HEK293 (cell line): Measurements from ENCODE around the gene PCDH1.

Experiments
- BCL11B ChIP-seq: fragments of 450-650 bp; formaldehyde crosslinking; IDR thresholded peaks from 2 replicates; pipeline ENCODE4 v1.5.1; 2016; ENCODE audit warnings: low read depth, missing biosample characterization, missing genetic modification characterization
- HIC1 ChIP-seq: fragments of 450-650 bp; formaldehyde crosslinking; IDR thresholded peaks from 2 replicates; pipeline ENCODE4 v1.5.1; 2016; ENCODE audit warnings: missing biosample characterization, missing genetic modification characterization
- HOXA7 ChIP-seq: sonication (generic); formaldehyde crosslinking; IDR thresholded peaks from 2 replicates; pipeline ENCODE4 v1.8.1; 2022; ENCODE audit warnings: missing genetic modification reagents, borderline replicate concordance
- KLF7 ChIP-seq: fragments of 450-650 bp; formaldehyde crosslinking; IDR thresholded peaks from 2 replicates; pipeline ENCODE4 v1.5.1; 2016; ENCODE audit warnings: missing biosample characterization, missing genetic modification characterization, borderline replicate concordance
- PRDM6 ChIP-seq: fragments of 450-650 bp; formaldehyde crosslinking; IDR thresholded peaks from 2 replicates; pipeline ENCODE4 v1.5.1; 2017; ENCODE audit warnings: missing biosample characterization, missing genetic modification characterization
- SETDB1 ChIP-seq: IDR thresholded peaks from one replicate; pipeline ENCODE4 v1.6.1; 2017; ENCODE audit warnings: mild to moderate bottlenecking, low read length, moderate library complexity, mixed read lengths; ENCODE audit not compliant: insufficient read length
- SP3 ChIP-seq: fragments of 450-650 bp; formaldehyde crosslinking; IDR thresholded peaks from 2 replicates; pipeline ENCODE4 v1.5.1; 2016; ENCODE audit warnings: missing biosample characterization, missing genetic modification characterization
- ZBTB20 ChIP-seq: fragments of 450-650 bp; formaldehyde crosslinking; IDR thresholded peaks from 2 replicates; pipeline ENCODE4 v1.5.1; 2016; ENCODE audit warnings: missing biosample characterization, missing genetic modification characterization
- ZBTB26 ChIP-seq: fragments of 450-650 bp; formaldehyde crosslinking; optimal IDR thresholded peaks from 2 replicates; pipeline ENCODE3; 2016; ENCODE audit warnings: missing biosample characterization, mild to moderate bottlenecking, missing genetic modification characterization
- ZNF121 ChIP-seq: fragments of 450-650 bp; formaldehyde crosslinking; IDR thresholded peaks from 2 replicates; pipeline ENCODE4 v1.5.1; 2016; ENCODE audit warnings: missing biosample characterization, missing genetic modification characterization
- ZNF140 ChIP-seq: fragments of 450-650 bp; formaldehyde crosslinking; IDR thresholded peaks from 2 replicates; pipeline ENCODE4 v1.5.1; 2016; ENCODE audit warnings: missing biosample characterization, missing genetic modification characterization
- ZNF146 ChIP-seq: fragments of 450-650 bp; formaldehyde crosslinking; IDR thresholded peaks from 2 replicates; pipeline ENCODE4 v1.5.1; 2016; ENCODE audit warnings: missing biosample characterization, missing genetic modification characterization
- ZNF175 ChIP-seq: fragments of 450-650 bp; formaldehyde crosslinking; IDR thresholded peaks from 2 replicates; pipeline ENCODE4 v1.5.1; 2016; ENCODE audit warnings: missing biosample characterization, missing genetic modification characterization
- ZNF19 ChIP-seq: fragments of 450-650 bp; formaldehyde crosslinking; IDR thresholded peaks from 2 replicates; pipeline ENCODE4; 2016; ENCODE audit warnings: missing biosample characterization, missing genetic modification characterization, low read depth
- ZNF214 ChIP-seq: fragments of 450-650 bp; formaldehyde crosslinking; IDR thresholded peaks from 2 replicates; pipeline ENCODE4 v1.5.1; 2017; ENCODE audit warnings: missing biosample characterization, mild to moderate bottlenecking, missing genetic modification characterization, borderline replicate concordance
- ZNF223 ChIP-seq: fragments of 450-650 bp; formaldehyde crosslinking; IDR thresholded peaks from 2 replicates; pipeline ENCODE4 v1.5.1; 2016; ENCODE audit warnings: missing biosample characterization, missing genetic modification characterization
- ZNF280D ChIP-seq: fragments of 450-650 bp; formaldehyde crosslinking; IDR thresholded peaks from 2 replicates; pipeline ENCODE4 v1.5.1; 2016; ENCODE audit warnings: missing biosample characterization, missing genetic modification characterization
- ZNF433 ChIP-seq: fragments of 450-650 bp; formaldehyde crosslinking; IDR thresholded peaks from 2 replicates; pipeline ENCODE4 v1.5.1; 2016; ENCODE audit warnings: missing biosample characterization, missing genetic modification characterization, low read depth
- ZNF518A ChIP-seq: fragments of 450-650 bp; formaldehyde crosslinking; conservative IDR thresholded peaks from 2 replicates; pipeline ENCODE4 v1.5.1; 2016; ENCODE audit warnings: low read depth, missing biosample characterization, missing genetic modification characterization
- ZNF544 ChIP-seq: fragments of 450-650 bp; formaldehyde crosslinking; IDR thresholded peaks from 2 replicates; pipeline ENCODE4 v1.5.0; 2017; ENCODE audit warnings: missing biosample characterization, missing genetic modification characterization
- ZNF561 ChIP-seq: fragments of 450-650 bp; IDR thresholded peaks from 2 replicates; pipeline ENCODE4 v1.5.1; 2018; ENCODE audit warnings: missing biosample characterization, missing genetic modification characterization, borderline replicate concordance
- ZSCAN18 ChIP-seq: fragments of 450-650 bp; formaldehyde crosslinking; IDR thresholded peaks from 2 replicates; pipeline ENCODE4 v1.5.1; 2016; ENCODE audit warnings: missing biosample characterization, missing genetic modification characterization
- ZXDB ChIP-seq: fragments of 450-650 bp; formaldehyde crosslinking; IDR thresholded peaks from 2 replicates; pipeline ENCODE4 v1.5.1; 2016; ENCODE audit warnings: missing biosample characterization, missing genetic modification characterization

PCDH1 gene

GRCh38 chr5:141878711-141879425 lies 658 bp upstream of the PCDH1 start (continued):
- TF ChIP-seq ZNF544 (no peak), ZSCAN18 (tag by site-specific recombination) (0 out of 2 replicates have a peak, but pooled peaks have one; percentile 16), ZNF223 (tag by site-specific recombination) (peak; percentile 8; the same call in 1 of the 2 replicates), ZNF146 (tag by site-specific recombination) (no peak), ZNF561 (tag by site-specific recombination) (no peak; the same call in 1 of the 2 replicates), ZNF433 (tag by site-specific recombination) (no peak), ZNF19 (no peak), ZBTB20 (tag by site-specific recombination) (peak; percentile 71), ZBTB26 (tag by site-specific recombination) (peak; percentile 90), BCL11B (tag by site-specific recombination) (peak; percentile 50), SP3 (peak; percentile 84), KLF7 (tag by site-specific recombination) (no peak; the same call in 1 of the 2 replicates), ZXDB (tag by site-specific recombination) (0 out of 2 replicates have a peak, but pooled peaks have one; percentile 50), ZNF175 (no peak), ZNF140 (tag by site-specific recombination) (no peak), HIC1 (tag by site-specific recombination) (peak; percentile 48), ZNF518A (tag by site-specific recombination) (no peak), PRDM6 (tag by site-specific recombination) (no peak), ZNF214 (tag by site-specific recombination) (no peak), SETDB1 (no peak), HOXA7 (CRISPR knock-in tag) (no peak), ZNF121 (tag by site-specific recombination) (peak; percentile 43; the same call in 1 of the 2 replicates), ZNF280D (tag by site-specific recombination) (no peak)
